Large intestine (tissue), 12 donors: ENCODE results near the gene CENPVL3. TPM values are rescaled to one million over a fixed set of nuclear protein-coding genes. Genes with fewer than 3 reads are reported as not detected.
"Not testable (repeated sequence)": the region's sequence is repeated elsewhere in the genome, so short reads cannot be mapped to it uniquely, and the experiment has no call there.

ENCODE experiments used
- DNase-seq, 2 donors: peaks; one replicate each; pipeline versions ENCODE4 v3.0.0 to v3.0.0-alpha.2; 2013
- H3K27ac ChIP-seq: one replicate; pipeline ENCODE4 v1.5.1; 2013; ENCODE audit warnings: low read length
- H3K27me3 ChIP-seq: 2 replicates; pipeline ENCODE4 v1.6.1; 2013; ENCODE audit warnings: low read length; ENCODE audit not compliant: control insufficient read depth, insufficient read depth
- H3K36me3 ChIP-seq: 2 replicates; pipeline ENCODE4 v1.6.1; 2013; ENCODE audit warnings: low read length; ENCODE audit not compliant: control insufficient read depth, insufficient read depth
- H3K4me1 ChIP-seq: one replicate; pipeline ENCODE4 v1.6.1; 2013; ENCODE audit warnings: low read length; ENCODE audit not compliant: control insufficient read depth, insufficient read depth
- H3K4me3 ChIP-seq: one replicate; pipeline ENCODE4 v1.5.1; 2013; ENCODE audit warnings: low read length
- H3K9me3 ChIP-seq: one replicate; pipeline ENCODE4 v1.6.1; 2013; ENCODE audit warnings: mild to moderate bottlenecking, low read depth, low read length, moderate library complexity; ENCODE audit not compliant: control insufficient read depth
- WGBS: methylation state at CpG from one replicate; pipeline ENCODE4 v1.1.5; 2013; ENCODE audit warnings: low lambda C conversion rate; ENCODE audit not compliant: insufficient coverage; 5-methylcytosine and 5-hydroxymethylcytosine counted together
- long read RNA-seq, 11 donors: transcript quantifications; one replicate each; lab custom pipeline, GENCODE V29; 2026
- polyA plus RNA-seq: library from polyadenylated mRNA; unstranded; fragments of 120-200 nt; gene quantifications from one replicate; pipeline ENCODE4 v1.2.1, GENCODE V29; 2013

Gene CENPVL3
- polyA plus RNA-seq: 0.76 TPM
- long read RNA-seq, donor 1, partial matches to known transcripts: 0 of 1 reads
- long read RNA-seq, donor 1, other reads (novel, unspliced or antisense): 0 of 1 reads
- long read RNA-seq, donor 2: 0 reads
- long read RNA-seq, donor 3, partial matches to known transcripts: 0 of 3 reads
- long read RNA-seq, donor 3, other reads (novel, unspliced or antisense): 0 of 3 reads
- long read RNA-seq, donor 4: 0 reads
- long read RNA-seq, donor 5, partial matches to known transcripts: 0 of 2 reads
- long read RNA-seq, donor 5, other reads (novel, unspliced or antisense): 0 of 2 reads
- long read RNA-seq, donor 6, partial matches to known transcripts: 0 of 1 reads
- long read RNA-seq, donor 6, other reads (novel, unspliced or antisense): 0 of 1 reads
- long read RNA-seq, donor 7, partial matches to known transcripts: 0 of 1 reads
- long read RNA-seq, donor 7, other reads (novel, unspliced or antisense): 0 of 1 reads
- long read RNA-seq, donor 8: 0 reads
- long read RNA-seq, donor 9, partial matches to known transcripts: 0 of 2 reads
- long read RNA-seq, donor 9, other reads (novel, unspliced or antisense): 0 of 2 reads
- long read RNA-seq, donor 10: 0 reads
- long read RNA-seq, donor 11, partial matches to known transcripts: 0 of 1 reads
- long read RNA-seq, donor 11, other reads (novel, unspliced or antisense): 0 of 1 reads

DNA sequence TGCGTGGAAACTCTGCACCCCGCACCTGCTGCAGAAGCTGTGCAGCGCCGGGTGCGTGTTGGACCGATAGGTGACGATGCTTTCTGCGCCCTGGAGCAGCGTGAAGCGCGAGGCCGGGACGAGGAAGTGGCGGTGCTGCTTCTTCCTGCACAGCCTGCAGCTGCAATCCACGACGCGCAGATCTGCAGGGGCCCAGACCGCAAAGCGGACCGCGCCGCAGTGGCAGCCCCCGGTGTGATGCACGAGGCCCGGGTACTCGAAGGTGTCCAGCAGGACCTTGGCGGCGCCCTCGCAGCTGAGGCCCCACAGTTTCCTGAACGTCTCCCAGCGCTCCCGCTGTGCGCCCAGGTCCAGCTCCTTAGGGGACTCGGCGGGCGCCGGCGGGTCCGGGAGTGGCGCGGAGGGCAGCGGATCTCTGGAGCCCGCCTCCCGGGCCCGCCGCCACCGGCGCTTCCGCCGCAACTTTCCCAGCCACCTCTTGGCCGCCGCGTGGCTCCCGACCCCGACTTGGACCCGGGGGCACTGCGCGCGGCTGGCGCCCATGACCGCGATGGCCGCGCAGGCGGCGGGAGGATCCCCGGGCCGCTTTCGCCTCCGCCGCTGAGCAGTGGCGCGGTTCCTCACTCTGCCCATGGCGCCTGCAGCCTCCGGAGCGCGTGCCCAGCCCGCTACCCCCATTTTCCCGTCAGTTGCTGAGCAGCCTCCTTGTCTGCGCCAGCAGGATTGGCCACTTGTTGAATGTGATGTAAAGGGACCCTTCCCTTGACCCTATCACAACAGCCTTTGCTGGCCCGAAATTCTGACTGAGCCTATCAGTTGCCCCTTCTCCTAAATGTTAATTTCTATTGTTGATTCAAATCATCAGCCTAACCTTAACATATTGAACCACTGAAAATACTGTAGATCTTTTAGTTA lies at the start of gene CENPVL3:
Gene CENPVL3, minus strand, starts transcription at position 672 of the 915 bp plus-strand sequence. Its CDS starts 39 bp downstream, at position 633.
- H3K27ac ChIP-seq, H3K27me3 ChIP-seq, H3K9me3 ChIP-seq, H3K4me1 ChIP-seq, H3K4me3 ChIP-seq, DNase-seq, H3K36me3 ChIP-seq: not testable (repeated sequence)
- no CpG with 5 or more reads among the region's 81 CpGs for WGBS

DNA sequence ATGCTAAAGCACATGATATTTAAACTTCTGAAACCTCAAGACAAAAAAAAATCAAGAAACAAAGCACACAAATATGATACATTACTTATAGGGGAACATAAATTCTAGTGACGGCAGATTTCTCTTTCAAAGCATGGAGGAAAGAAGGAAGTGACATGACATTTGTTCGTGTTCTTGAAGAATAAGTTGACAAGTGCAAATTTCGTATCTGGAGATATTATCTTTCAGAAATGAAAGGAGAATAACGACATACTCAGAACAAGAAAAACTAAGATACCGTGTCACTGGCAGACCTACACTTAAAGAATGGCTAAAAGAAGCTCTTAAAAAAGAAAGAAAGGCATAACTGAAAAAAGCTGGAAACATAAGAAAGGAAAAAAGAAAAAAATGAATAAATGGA lies 47.3 kb upstream of the CENPVL3 start:
- 100% methylated on average over 2 of the region's 5 CpGs for WGBS
- DNase-seq: no peak
- H3K9me3 ChIP-seq: no peaks in the 10 kb centered on the region
- no peak overlapping the region for H3K4me3 ChIP-seq
- H3K4me1 ChIP-seq: no peaks in the 10 kb centered on the region
- H3K27me3 ChIP-seq: no peaks in the 10 kb centered on the region
- no peaks in the 10 kb centered on the region for H3K36me3 ChIP-seq
- H3K27ac ChIP-seq: no peak overlapping the region

DNA sequence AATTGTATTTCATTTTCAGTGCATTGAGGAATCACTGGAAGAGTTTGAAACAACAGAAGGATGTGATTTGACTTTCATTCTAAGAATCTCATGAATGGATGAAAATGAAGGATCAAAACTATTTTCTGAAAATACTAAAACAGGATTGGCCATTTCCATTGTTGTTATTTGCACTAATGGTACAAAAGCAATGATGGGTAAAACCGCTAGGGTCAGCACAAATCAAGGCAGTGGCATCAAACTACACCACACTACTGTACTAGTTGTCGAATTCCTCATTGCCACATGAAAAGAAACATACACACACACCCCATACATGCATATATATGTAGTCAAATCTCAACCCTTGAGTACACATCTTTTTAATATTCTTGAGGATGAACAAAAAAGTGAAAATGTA lies 24.7 kb upstream of the CENPVL3 start:
- no peak overlapping the region for H3K4me3 ChIP-seq
- no peak for DNase-seq
- H3K9me3 ChIP-seq: no peaks in the 10 kb centered on the region
- H3K27ac ChIP-seq: no peak overlapping the region
- H3K27me3 ChIP-seq: no peaks in the 10 kb centered on the region
- no CpG with 5 or more reads among the region's 2 CpGs for WGBS
- H3K4me1 ChIP-seq: no peaks in the 10 kb centered on the region
- H3K36me3 ChIP-seq: no peaks in the 10 kb centered on the region

DNA sequence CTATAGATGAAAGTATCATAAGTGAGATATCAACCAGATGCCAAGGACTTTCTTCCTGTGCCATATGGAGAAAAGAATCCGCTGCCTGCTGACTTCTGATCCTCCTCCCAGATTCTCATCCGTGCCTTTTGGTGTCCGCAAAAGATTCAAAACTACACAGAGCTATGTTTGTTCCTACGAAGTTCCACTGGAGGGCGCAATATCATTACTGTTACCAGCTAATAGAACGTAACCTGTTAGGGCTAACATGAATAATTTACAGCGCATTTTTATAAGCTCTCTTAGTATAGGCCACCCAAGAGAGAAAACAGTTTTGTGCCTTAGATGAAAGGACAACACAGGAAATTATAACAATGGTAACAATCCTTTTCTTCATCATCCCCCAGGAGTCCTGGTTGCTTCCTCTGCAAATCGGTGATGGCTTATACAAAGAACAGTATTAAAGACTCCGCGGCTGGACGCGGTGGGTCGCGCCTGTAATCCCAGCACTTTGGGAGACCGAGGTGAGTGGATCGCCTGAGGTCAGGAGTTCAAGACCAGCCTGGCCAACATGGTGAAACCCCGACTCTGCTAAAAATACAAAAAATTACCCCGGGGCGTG lies 22.8 kb upstream of the CENPVL3 start:
- Histone ChIP-seq H3K36me3 (no peaks in the 10 kb centered on the region), H3K27ac (no peak overlapping the region), H3K9me3 (no peaks in the 10 kb centered on the region), H3K4me3 (no peak overlapping the region), H3K4me1 (no peaks in the 10 kb centered on the region), H3K27me3 (no peaks in the 10 kb centered on the region)
- DNase-seq: peak in 1 of 2 donors; percentile 11
- no CpG with 5 or more reads among the region's 19 CpGs for WGBS

DNA sequence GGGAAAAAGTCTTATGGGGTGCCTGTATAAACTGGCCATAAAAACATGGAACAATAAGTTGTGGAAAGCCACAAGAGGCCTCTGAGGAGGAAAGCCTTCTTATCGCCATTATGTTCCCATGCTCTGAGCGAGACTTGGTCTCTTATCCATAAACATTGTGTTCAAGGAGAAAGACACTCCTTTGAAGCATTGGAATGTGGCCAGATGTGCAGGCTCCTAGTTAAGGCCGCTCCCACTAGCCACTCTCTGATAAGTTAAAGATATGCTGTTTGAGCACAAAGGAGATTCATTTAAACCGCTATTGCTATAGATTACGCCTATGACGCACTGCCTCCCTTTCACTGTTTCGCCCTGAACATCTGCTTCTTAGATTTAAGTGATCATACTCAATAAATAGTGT lies 17.8 kb upstream of the CENPVL3 start:
- WGBS: no CpG with 5 or more reads among the region's 7 CpGs
- H3K27ac ChIP-seq, DNase-seq, H3K27me3 ChIP-seq, H3K4me1 ChIP-seq, H3K9me3 ChIP-seq, H3K4me3 ChIP-seq, H3K36me3 ChIP-seq: not testable (repeated sequence)

DNA sequence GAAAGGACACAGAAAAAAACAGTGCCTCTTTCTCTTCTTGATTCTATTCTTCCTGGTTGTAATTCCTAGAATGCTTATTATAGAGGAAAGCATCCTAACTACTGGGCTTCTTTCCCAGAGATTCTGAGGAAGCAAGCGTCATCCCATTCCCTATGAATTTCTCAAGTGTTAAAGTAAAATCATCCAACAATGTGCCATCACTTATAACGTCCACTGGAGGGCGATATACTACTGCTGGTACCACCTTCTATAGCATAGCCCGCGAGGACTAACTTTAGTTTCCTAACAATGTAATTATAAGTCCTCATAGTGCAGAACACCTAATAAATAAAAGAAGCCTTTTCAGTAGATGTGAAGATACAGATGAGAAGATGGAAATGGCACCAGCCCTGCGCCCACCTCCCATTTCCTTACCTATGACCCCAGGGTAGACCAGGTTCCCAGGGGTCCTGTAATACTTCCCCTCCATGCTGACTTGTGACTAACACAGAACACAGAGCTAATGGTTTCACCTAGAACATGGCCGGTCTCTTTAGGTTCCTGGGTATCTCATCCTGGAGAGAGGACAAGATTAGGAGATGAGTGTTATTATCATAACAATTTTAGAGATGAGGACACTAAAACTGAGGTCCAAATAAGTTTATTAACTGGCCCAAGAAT lies 4.2 kb downstream of the CENPVL3 start:
- no peak overlapping the region for H3K4me3 ChIP-seq
- no CpG with 5 or more reads among the region's 7 CpGs for WGBS
- H3K4me1 ChIP-seq: no peaks in the 10 kb centered on the region
- no peaks in the 10 kb centered on the region for H3K9me3 ChIP-seq
- no peaks in the 10 kb centered on the region for H3K36me3 ChIP-seq
- DNase-seq: peak in 1 of 2 donors; percentile 13
- no peak overlapping the region for H3K27ac ChIP-seq
- H3K27me3 ChIP-seq: peaks cover 5% of the 10 kb centered on the region

DNA sequence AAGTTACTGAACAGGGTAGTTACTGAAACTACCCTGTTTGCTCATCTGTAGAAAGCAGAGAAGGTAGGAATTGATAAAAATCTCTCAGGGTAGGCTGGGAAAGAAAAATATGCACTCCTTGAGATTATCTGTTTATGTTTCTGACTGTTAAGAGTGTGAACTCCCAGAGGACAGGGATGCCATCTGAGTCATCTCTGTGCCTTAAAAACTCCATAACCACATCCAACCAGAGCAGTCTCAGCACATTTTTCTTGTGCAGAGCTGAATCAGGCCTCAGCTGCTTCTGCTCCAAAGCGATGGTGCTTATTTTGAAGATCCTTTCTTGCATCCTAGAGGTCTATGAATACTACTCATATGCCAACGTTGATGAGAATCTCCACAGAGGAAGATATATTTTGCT lies 9.9 kb downstream of the CENPVL3 start:
- Histone ChIP-seq H3K27me3 (no peaks in the 10 kb centered on the region), H3K9me3 (no peaks in the 10 kb centered on the region), H3K4me3 (no peak overlapping the region), H3K4me1 (no peaks in the 10 kb centered on the region), H3K27ac (no peak overlapping the region), H3K36me3 (no peaks in the 10 kb centered on the region)
- WGBS: no CpG with 5 or more reads among the region's 2 CpGs
- DNase-seq: no peak

DNA sequence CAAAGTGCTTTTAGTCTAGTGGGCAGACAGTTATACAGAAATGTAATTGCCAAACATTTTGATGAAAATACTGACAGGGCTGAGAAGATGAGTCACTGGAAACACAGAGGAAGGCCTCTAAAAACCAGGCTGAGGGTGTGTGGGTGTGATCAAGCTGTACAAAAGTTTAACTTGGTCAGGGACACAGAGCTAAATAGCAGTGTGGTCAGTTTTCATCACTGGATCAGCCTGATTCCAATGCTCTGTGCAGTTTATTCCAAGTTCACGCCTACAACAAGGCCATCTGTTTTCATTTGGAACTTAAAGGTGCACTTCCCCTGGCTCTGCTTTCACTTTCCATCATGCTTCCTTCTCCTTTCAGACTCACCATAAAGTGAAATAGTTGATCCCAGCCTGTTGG lies 10.6 kb downstream of the CENPVL3 start:
- no peaks in the 10 kb centered on the region for H3K27me3 ChIP-seq
- WGBS: no CpG with 5 or more reads among the region's 1 CpG
- H3K4me3 ChIP-seq: no peak overlapping the region
- H3K4me1 ChIP-seq: no peaks in the 10 kb centered on the region
- no peaks in the 10 kb centered on the region for H3K36me3 ChIP-seq
- DNase-seq: no peak
- H3K9me3 ChIP-seq: no peaks in the 10 kb centered on the region
- no peak overlapping the region for H3K27ac ChIP-seq

DNA sequence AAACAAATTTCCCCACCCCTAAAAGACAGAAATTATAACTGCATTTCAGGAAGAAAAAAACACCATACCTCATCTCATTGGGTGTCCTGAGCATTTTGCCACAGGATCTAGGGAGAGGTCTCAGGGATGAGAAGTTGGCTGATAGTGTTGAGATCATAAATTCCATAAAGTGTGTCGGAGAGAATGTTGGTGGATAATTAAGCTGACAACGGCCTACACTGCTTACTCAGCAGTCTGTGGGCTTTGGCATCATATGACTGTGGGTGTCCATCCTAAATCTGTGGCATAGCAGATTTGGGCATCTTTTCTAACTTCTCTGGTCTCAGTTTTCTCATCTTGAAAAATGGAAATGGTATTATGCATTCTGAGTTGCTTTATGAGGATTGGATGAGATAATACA lies 12.3 kb downstream of the CENPVL3 start:
- H3K9me3 ChIP-seq: no peaks in the 10 kb centered on the region
- WGBS: no CpG with 5 or more reads among the region's 2 CpGs
- no peaks in the 10 kb centered on the region for H3K4me1 ChIP-seq
- H3K4me3 ChIP-seq: no peak overlapping the region
- H3K36me3 ChIP-seq: no peaks in the 10 kb centered on the region
- no peaks in the 10 kb centered on the region for H3K27me3 ChIP-seq
- no peak for DNase-seq
- no peak overlapping the region for H3K27ac ChIP-seq
